MM.1S (cell line): ENCODE results near the gene BCAT1.

Source experiments
- DNase-seq: peaks from one replicate; pipeline ENCODE4 v3.0.0-alpha.2; 2015
- H2AFZ ChIP-seq: fragments of 300-600 bp; sonication (generic); 2 replicates; pipeline ENCODE4 v1.6.0; 2016; ENCODE audit warnings: antibody characterized with exemption, low read length
- H3F3A ChIP-seq: fragments of 300-600 bp; sonication (generic); 2 replicates; pipeline ENCODE4 v1.6.1; 2016; ENCODE audit warnings: mild to moderate bottlenecking, antibody characterized with exemption, low read length, moderate library complexity, mixed read lengths; ENCODE audit not compliant: insufficient read depth
- H3K27ac ChIP-seq: fragments of 300-600 bp; sonication (generic); 2 replicates; pipeline ENCODE4 v1.5.1; 2016; ENCODE audit warnings: mild to moderate bottlenecking, low read length
- H3K27me3 ChIP-seq: fragments of 300-600 bp; sonication (generic); replicated peaks from 2 replicates; pipeline ENCODE4 v1.6.0; 2016; ENCODE audit warnings: low read length; ENCODE audit not compliant: insufficient read depth
- H3K36me3 ChIP-seq: fragments of 300-600 bp; sonication (generic); replicated peaks from 2 replicates; pipeline ENCODE4 v1.6.1; 2016; ENCODE audit warnings: mild to moderate bottlenecking, low read length, mixed read lengths; ENCODE audit not compliant: insufficient read depth
- H3K4me1 ChIP-seq: fragments of 300-600 bp; sonication (generic); 2 replicates; pipeline ENCODE4 v1.6.1; 2016; ENCODE audit warnings: low read length, mixed read lengths
- H3K4me2 ChIP-seq: fragments of 300-600 bp; sonication (generic); 2 replicates; pipeline ENCODE4 v1.6.0; 2016; ENCODE audit warnings: low read depth, low read length
- H3K4me3 ChIP-seq: fragments of 300-600 bp; sonication (generic); 2 replicates; pipeline ENCODE4 v1.5.1; 2016; ENCODE audit warnings: low read length, mixed read lengths
- H3K79me2 ChIP-seq: fragments of 300-600 bp; sonication (generic); 2 replicates; pipeline ENCODE4 v1.6.1; 2016; ENCODE audit warnings: mixed run types, low read length, mixed read lengths
- H3K9ac ChIP-seq: fragments of 300-600 bp; sonication (generic); 2 replicates; pipeline ENCODE4 v1.6.1; 2016; ENCODE audit warnings: low read length, mixed read lengths
- H3K9me2 ChIP-seq: fragments of 300-600 bp; sonication (generic); replicated peaks from 2 replicates; pipeline ENCODE4 v1.6.1; 2016; ENCODE audit warnings: mild to moderate bottlenecking, low read length, mixed read lengths; ENCODE audit not compliant: insufficient read depth
- H3K9me3 ChIP-seq: fragments of 300-600 bp; sonication (generic); replicated peaks from 2 replicates; pipeline ENCODE4 v1.6.1; 2016; ENCODE audit warnings: mild to moderate bottlenecking, low read length, mixed read lengths; ENCODE audit not compliant: insufficient read depth
- H4K20me1 ChIP-seq: fragments of 300-600 bp; sonication (generic); 2 replicates; pipeline ENCODE4 v1.6.1; 2016; ENCODE audit warnings: mild to moderate bottlenecking, low read length, moderate library complexity, mixed read lengths; ENCODE audit not compliant: insufficient read depth
- EZH2 ChIP-seq: fragments of 300-600 bp; sonication (generic); optimal IDR thresholded peaks from 2 replicates; pipeline ENCODE3; 2017; ENCODE audit warnings: low read depth, mild to moderate bottlenecking, antibody characterized with exemption, low read length, mixed read lengths
- EZH2phosphoT487 ChIP-seq: fragments of 300-600 bp; sonication (generic); IDR thresholded peaks from 2 replicates; pipeline ENCODE4 v1.6.1; 2018; ENCODE audit warnings: antibody characterized with exemption, low read length
- TF ChIP-seq, protein P1 (sequence below): fragments of 300-600 bp; sonication (generic); IDR thresholded peaks from 2 replicates; pipeline ENCODE4 v1.5.1; 2016; ENCODE audit warnings: antibody characterized with exemption, low read length, mixed read lengths

The BCAT1 gene

DNA sequence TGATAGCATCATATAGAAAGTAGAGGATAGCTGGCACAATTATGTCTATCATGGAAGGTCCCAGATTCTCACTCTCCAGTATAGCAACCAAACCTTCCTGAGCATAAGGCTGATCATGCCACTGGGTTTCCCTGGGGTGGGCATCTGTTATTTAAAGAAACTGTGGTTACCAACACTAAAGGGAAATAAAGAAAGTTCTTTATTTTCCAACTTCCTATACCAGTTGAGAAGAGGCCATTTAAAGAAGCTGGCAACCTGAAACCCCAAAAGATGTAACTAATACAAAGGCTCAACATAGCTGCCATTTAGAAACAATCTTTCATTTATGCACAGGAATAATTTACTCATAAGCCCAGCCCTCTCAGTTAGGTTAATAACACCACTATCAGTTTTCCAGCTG, 3.1 kb downstream of the BCAT1 start:
- Histone ChIP-seq H3K27me3 (peaks cover 66% of the 10 kb centered on the region), H3K36me3 (no peaks in the 10 kb centered on the region), H3K4me3 (no peak overlapping the region), H3K9me3 (no peaks in the 10 kb centered on the region), H3K4me2 (no peak overlapping the region), H3K27ac (no peak overlapping the region), H3F3A (peaks cover 16% of the 10 kb centered on the region), H2AFZ (no peak overlapping the region), H3K9ac (no peak overlapping the region), H4K20me1 (peaks cover 6% of the 10 kb centered on the region; the same call in 1 of the 2 replicates), H3K9me2 (no peaks in the 10 kb centered on the region), H3K79me2 (no peaks in the 10 kb centered on the region), H3K4me1 (peaks cover 26% of the 10 kb centered on the region)
- TF ChIP-seq, protein P1, sequence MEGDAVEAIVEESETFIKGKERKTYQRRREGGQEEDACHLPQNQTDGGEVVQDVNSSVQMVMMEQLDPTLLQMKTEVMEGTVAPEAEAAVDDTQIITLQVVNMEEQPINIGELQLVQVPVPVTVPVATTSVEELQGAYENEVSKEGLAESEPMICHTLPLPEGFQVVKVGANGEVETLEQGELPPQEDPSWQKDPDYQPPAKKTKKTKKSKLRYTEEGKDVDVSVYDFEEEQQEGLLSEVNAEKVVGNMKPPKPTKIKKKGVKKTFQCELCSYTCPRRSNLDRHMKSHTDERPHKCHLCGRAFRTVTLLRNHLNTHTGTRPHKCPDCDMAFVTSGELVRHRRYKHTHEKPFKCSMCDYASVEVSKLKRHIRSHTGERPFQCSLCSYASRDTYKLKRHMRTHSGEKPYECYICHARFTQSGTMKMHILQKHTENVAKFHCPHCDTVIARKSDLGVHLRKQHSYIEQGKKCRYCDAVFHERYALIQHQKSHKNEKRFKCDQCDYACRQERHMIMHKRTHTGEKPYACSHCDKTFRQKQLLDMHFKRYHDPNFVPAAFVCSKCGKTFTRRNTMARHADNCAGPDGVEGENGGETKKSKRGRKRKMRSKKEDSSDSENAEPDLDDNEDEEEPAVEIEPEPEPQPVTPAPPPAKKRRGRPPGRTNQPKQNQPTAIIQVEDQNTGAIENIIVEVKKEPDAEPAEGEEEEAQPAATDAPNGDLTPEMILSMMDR = no peak
- TF ChIP-seq EZH2phosphoT487 (no peak), EZH2 (no peak)
- DNase-seq = no peak

DNA sequence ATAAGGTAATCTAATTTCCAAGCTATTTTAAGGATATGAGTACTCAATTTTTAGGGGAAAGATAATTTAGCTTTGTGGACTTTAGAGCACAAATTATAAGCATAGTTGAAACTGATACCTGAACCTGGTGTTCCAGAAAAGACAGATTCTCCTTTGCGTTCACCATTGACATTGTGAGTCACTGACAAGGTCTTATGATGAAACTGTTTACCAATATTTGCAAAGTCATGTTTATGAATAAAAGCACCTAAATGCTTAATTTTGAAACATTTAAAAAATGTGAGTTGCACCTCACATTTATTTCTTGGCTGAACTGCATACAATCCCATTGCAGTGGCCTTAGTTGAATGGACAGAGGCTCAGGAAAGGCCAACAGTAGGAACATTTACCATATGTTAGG, 3.9 kb downstream of the BCAT1 start:
- H4K20me1 ChIP-seq = peaks cover 4% of the 10 kb centered on the region; the same call in 1 of the 2 replicates
- peaks cover 8% of the 10 kb centered on the region for H3F3A ChIP-seq
- no peak overlapping the region for H2AFZ ChIP-seq
- no peak overlapping the region for H3K4me3 ChIP-seq
- H3K9me3 ChIP-seq = no peaks in the 10 kb centered on the region
- H3K27ac ChIP-seq = no peak overlapping the region
- TF ChIP-seq, protein P1 = no peak
- TF ChIP-seq EZH2phosphoT487 (no peak), EZH2 (no peak)
- no peak for DNase-seq
- no peaks in the 10 kb centered on the region for H3K79me2 ChIP-seq
- peaks cover 20% of the 10 kb centered on the region for H3K4me1 ChIP-seq
- no peak overlapping the region for H3K9ac ChIP-seq
- H3K36me3 ChIP-seq = no peaks in the 10 kb centered on the region
- no peak overlapping the region for H3K4me2 ChIP-seq
- H3K27me3 ChIP-seq = peaks cover 65% of the 10 kb centered on the region
- no peaks in the 10 kb centered on the region for H3K9me2 ChIP-seq

DNA sequence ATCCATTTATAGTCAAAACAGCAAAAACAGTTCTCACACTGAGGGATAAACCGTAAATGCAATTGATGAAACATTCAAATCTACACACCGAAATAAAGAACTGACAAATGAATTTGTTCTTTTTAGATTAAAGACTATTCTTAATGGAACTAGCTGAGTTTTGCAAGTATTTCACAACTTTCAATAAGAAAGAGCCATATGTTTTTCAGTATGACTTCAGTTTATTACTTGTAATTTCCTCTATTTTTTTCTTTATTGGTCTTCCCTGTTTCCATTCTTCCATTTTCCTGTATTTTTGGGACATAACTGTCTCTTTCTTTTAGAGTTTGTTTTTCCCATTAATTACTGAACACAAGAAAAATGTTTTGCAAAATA, 4.3 kb downstream of the BCAT1 start:
- no peak overlapping the region for H2AFZ ChIP-seq
- H3K79me2 ChIP-seq = no peaks in the 10 kb centered on the region
- no peaks in the 10 kb centered on the region for H3K9me2 ChIP-seq
- no peaks in the 10 kb centered on the region for H3K9me3 ChIP-seq
- TF ChIP-seq, protein P1 = no peak
- TF ChIP-seq EZH2phosphoT487 (no peak), EZH2 (no peak)
- DNase-seq = no peak
- H4K20me1 ChIP-seq = no peaks in the 10 kb centered on the region; the same call in 1 of the 2 replicates
- H3F3A ChIP-seq = peaks cover 3% of the 10 kb centered on the region
- no peak overlapping the region for H3K27ac ChIP-seq
- no peak overlapping the region for H3K9ac ChIP-seq
- no peak overlapping the region for H3K4me2 ChIP-seq
- H3K27me3 ChIP-seq = peaks cover 61% of the 10 kb centered on the region
- H3K4me1 ChIP-seq = peaks cover 15% of the 10 kb centered on the region
- H3K4me3 ChIP-seq = no peak overlapping the region
- H3K36me3 ChIP-seq = no peaks in the 10 kb centered on the region
